Suprapubic skin (tissue), 4 donors: Measurements from ENCODE around the gene LTBP2.

Experiments
- CTCF ChIP-seq, 2 donors: fragments of 200-600 bp in 1 of 2; fragments of 450-650 bp in 1 of 2; sonication (generic) in 1 of 2; IDR thresholded peaks; one replicate each; pipeline ENCODE4 v1.5.1; 2016 to 2019; ENCODE audit warnings: antibody characterized with exemption in 2 of 2, mild to moderate bottlenecking in 1 of 2, moderate library complexity in 1 of 2
- EP300 ChIP-seq: sonication (generic); formaldehyde crosslinking; IDR thresholded peaks from one replicate; pipeline ENCODE4 v1.6.1; 2017; ENCODE audit warnings: antibody characterized with exemption
- POLR2A ChIP-seq, 2 donors: fragments of 450-650 bp; IDR thresholded peaks; one replicate each; pipeline ENCODE4 v1.6.1; 2017; ENCODE audit warnings: antibody characterized with exemption in 2 of 2, mild to moderate bottlenecking in 2 of 2, moderate library complexity in 2 of 2
- POLR2AphosphoS5 ChIP-seq, 3 donors: sonication (generic); formaldehyde crosslinking; IDR thresholded peaks; one replicate each; pipeline ENCODE4 v1.6.1; 2017; ENCODE audit warnings: antibody characterized with exemption in 3 of 3

GRCh38 chr14:74628418-74628817 is 16.4 kb upstream of the LTBP2 start:
- no peak for TF ChIP-seq CTCF (IDR thresholded peaks at IDR 0.05)
- TF ChIP-seq POLR2A (IDR thresholded peaks at IDR 0.05) = no peak
- TF ChIP-seq EP300 = no peak
- TF ChIP-seq POLR2AphosphoS5 (IDR thresholded peaks at IDR 0.05) = no peak
